WI38 (cell line): ENCODE results near the gene UFC1.
A peak's percentile ranks its signal among the peaks of the same experiment; 100 is the strongest.

Experiments used
- H3K4me3 ChIP-seq: 2 replicates; pipeline ENCODE4 v1.5.1; 2011; ENCODE audit warnings: low read depth, mild to moderate bottlenecking, control low read depth, low read length
- TF ChIP-seq, protein P1 (sequence below): IDR thresholded peaks from 2 replicates; pipeline ENCODE4 v1.5.1; 2012; ENCODE audit warnings: low read depth, mild to moderate bottlenecking, control low read depth, low read length

UFC1 gene

GRCh38 chr1:161172349-161172748, 18.6 kb downstream of the UFC1 start:
- TF ChIP-seq, protein P1, sequence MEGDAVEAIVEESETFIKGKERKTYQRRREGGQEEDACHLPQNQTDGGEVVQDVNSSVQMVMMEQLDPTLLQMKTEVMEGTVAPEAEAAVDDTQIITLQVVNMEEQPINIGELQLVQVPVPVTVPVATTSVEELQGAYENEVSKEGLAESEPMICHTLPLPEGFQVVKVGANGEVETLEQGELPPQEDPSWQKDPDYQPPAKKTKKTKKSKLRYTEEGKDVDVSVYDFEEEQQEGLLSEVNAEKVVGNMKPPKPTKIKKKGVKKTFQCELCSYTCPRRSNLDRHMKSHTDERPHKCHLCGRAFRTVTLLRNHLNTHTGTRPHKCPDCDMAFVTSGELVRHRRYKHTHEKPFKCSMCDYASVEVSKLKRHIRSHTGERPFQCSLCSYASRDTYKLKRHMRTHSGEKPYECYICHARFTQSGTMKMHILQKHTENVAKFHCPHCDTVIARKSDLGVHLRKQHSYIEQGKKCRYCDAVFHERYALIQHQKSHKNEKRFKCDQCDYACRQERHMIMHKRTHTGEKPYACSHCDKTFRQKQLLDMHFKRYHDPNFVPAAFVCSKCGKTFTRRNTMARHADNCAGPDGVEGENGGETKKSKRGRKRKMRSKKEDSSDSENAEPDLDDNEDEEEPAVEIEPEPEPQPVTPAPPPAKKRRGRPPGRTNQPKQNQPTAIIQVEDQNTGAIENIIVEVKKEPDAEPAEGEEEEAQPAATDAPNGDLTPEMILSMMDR = no peak
- no peak overlapping the region for H3K4me3 ChIP-seq

DNA sequence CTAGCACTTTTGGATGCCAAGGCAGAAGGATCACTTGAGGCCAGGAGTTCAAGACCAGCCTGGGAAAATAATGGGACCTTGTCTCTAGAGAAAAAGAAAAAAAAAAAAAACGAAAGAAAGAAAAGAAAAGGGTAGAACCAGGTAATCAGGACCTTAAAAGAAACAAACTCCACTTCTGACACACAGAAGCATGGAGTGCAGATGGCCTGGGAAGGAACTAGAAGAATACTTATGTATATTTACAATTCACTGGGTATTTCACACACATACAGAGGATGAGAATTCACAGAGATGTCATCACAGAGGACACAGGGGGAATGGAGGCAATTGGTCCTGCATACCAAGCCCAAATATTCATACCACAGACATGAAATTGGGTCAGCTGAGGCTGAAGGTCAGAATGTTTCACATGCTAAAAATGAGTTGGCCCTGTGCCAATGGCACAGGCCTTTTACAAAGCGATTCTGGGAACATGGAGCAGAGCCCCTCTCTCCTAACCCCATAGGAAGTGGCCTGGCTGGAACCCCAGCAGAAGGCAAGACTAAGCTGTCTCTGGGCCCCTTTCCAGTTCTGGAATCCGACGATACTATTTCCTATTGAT, 19.1 kb downstream of the UFC1 start:
- TF ChIP-seq, protein P1 = no peak

DNA sequence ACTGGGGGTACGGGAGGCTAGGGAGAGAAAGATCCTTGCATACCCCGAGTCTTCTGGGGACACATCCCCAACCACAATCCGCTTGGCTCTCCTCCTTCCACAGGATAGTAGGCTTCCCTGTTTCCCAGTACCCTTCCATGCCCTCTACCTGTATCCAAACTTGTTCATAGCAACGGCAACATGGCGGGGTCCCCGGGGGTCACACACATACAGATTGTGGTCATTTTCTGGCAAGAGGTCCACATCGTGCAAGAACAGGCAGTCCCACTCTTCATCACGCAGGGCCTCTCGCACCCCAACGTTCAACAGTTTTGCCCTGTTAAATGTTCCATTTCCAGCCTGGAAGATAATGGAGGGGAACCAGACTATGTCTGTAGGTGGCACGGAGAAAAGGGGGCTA, 19.9 kb downstream of the UFC1 start:
- no peak overlapping the region for H3K4me3 ChIP-seq
- TF ChIP-seq, protein P1 = no peak

More for the DNA sequence above, 19.1 kb downstream of the UFC1 start:
- no peak overlapping the region for H3K4me3 ChIP-seq

DNA sequence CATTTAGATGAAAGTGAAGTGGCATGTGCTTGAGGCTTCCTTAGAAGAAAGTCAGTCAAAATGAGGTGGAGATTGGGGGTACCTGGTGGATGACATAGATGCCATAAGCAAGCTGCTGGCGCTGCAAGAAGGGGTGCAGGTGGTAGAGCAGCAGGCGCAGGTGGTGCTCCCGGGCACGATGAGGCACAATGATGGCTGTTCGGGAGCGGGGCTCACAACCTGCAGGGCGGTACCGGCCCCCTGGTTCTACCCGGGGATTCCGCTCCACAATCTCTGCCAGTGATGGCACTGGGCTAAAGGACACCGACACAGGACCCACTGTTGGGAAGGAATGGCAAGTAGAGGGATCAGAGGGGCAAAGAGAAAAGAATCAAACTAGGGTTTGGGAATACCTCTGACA, 21.1 kb downstream of the UFC1 start:
- no peak overlapping the region for H3K4me3 ChIP-seq
- TF ChIP-seq, protein P1 = no peak

- H3K4me3 ChIP-seq = peak overlapping the region; percentile 88; the same call in 1 of the 2 replicates
- TF ChIP-seq, protein P1 = no peak
These were observed 22.1 kb downstream of the UFC1 start for GRCh38 chr1:161175771-161176453.

- TF ChIP-seq, protein P1 = no peak
- H3K4me3 ChIP-seq = peak overlapping the region; percentile 88
These were observed 22.8 kb downstream of the UFC1 start for GRCh38 chr1:161176468-161177111.
